Transverse colon (tissue), 4 donors: ENCODE results near the gene RPS6KA2. TPM values are rescaled to one million over a fixed set of nuclear protein-coding genes. Genes with fewer than 3 reads are reported as not detected.

ENCODE experiments used
- DNase-seq: peaks from one replicate; pipeline ENCODE4 v3.0.0-alpha.2; 2019
- H3K27ac ChIP-seq, 4 donors: fragments of 200-600 bp; sonication (generic); 2 replicates each; pipeline ENCODE4 v1.5.1; 2016 to 2018; ENCODE audit warnings: inconsistent platforms in 4 of 4
- H3K27me3 ChIP-seq: fragments of 200-600 bp; sonication (generic); 2 replicates; pipeline ENCODE4 v1.5.1; 2017; ENCODE audit warnings: inconsistent platforms
- H3K36me3 ChIP-seq, 4 donors: fragments of 200-600 bp; sonication (generic); 2 replicates each; pipeline ENCODE4 v1.5.1; 2017 to 2019; ENCODE audit warnings: inconsistent platforms in 4 of 4
- H3K4me1 ChIP-seq, 4 donors: fragments of 200-600 bp; sonication (generic); 2 replicates each; pipeline ENCODE4 v1.5.1; 2017 to 2020; ENCODE audit warnings: inconsistent platforms in 4 of 4
- H3K4me3 ChIP-seq, 4 donors: fragments of 200-600 bp; sonication (generic); 1 replicate in 1 of 4; 2 replicates in 3 of 4; pipeline versions ENCODE4 v1.5.1 to v1.6.1; 2017 to 2019; ENCODE audit warnings: inconsistent platforms in 4 of 4
- H3K9me3 ChIP-seq, 2 donors: fragments of 200-600 bp; sonication (generic); 2 replicates each; pipeline ENCODE4 v1.5.1; 2017 to 2019; ENCODE audit warnings: inconsistent platforms in 2 of 2
- EP300 ChIP-seq: sonication (generic); formaldehyde crosslinking; IDR thresholded peaks from one replicate; pipeline ENCODE4 v1.6.1; 2017; ENCODE audit warnings: antibody characterized with exemption, low read depth
- POLR2A ChIP-seq: fragments of 450-650 bp; IDR thresholded peaks from one replicate; pipeline ENCODE4 v1.6.1; 2016; ENCODE audit warnings: antibody characterized with exemption, mild to moderate bottlenecking, moderate library complexity
- POLR2AphosphoS5 ChIP-seq, 3 donors: sonication (generic); formaldehyde crosslinking; IDR thresholded peaks; one replicate each; pipeline ENCODE4 v1.6.1; 2016; ENCODE audit warnings: antibody characterized with exemption in 3 of 3
- WGBS, 2 donors: methylation state at CpG; one replicate each; pipeline ENCODE4 v1.1.5; 2018; ENCODE audit warnings: low coverage in 1 of 2; 5-methylcytosine and 5-hydroxymethylcytosine counted together
- in situ Hi-C, 4 donors: fragments of 200-750 bp; cut with MboI; loops; one replicate each; pipeline versions ENCODE4 v1.15.0 to v1.15.1; 2017; ENCODE audit warnings: low sequenced_read_pairs in 3 of 4, low pct_ligation_motif_present in 1 of 4, low pct_unique_long_range_greater_than_20kb in 1 of 4
- intact Hi-C: fragments of 100-400 bp; cut with DNase I; formaldehyde crosslinking; loops from one replicate; pipeline ENCODE4 v1.15.1; 2023; ENCODE audit warnings: low total_unique reads
- total RNA-seq, 4 donors: library from RNA; depleted of rRNA; stranded (reverse); fragments of >200 nt; gene quantifications; one replicate each; pipeline ENCODE4 v1.1.0, GENCODE V29; 2016
- TF ChIP-seq, protein P1 (sequence below), 5 experiments: fragments of 200-600 bp in 3 of 5; fragments of 450-650 bp in 2 of 5; sonication (generic) in 3 of 5; IDR thresholded peaks; 1 replicate in 2 of 5; 2 replicates in 3 of 5; pipeline ENCODE4 v1.5.1; 2016 to 2017; ENCODE audit warnings: antibody characterized with exemption in 5 of 5, inconsistent platforms in 3 of 5, mild to moderate bottlenecking in 2 of 5, moderate library complexity in 1 of 5

RPS6KA2 gene
- total RNA-seq, 4 donors from 2014 or later: 9.6 to 41.1 (median 15.4) TPM

DNA sequence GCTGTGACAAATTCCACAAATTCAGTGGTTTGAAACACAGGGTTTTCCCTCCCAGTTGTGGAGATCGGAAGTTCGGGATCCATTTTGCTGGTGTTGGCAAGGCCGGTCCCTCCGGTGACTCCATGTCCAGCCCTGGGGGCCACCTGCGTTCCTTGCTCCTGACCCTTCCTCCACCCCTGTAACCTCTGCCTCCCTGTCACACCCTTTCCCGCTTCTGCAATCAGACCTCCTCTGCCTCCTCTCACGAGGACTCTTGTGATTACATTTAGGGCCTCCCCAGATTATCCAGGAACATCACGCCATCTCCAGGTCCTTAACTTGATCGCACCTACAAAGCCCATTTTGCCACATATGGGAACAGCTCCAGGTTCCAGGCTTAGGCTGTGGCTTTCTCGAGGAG lies 12.5 kb downstream of the RPS6KA2 start:
- peaks cover 0 to 11% (median 2%) of the 10 kb centered on the region in 4 donors for H3K4me1 ChIP-seq
- no peaks in the 10 kb centered on the region for H3K36me3 ChIP-seq
- DNase-seq: no peak
- no peaks in the 10 kb centered on the region for H3K9me3 ChIP-seq
- peak overlapping the region in 3 of 4 donors; percentile 12 to 28 (median 23) for H3K27ac ChIP-seq
- no peak for TF ChIP-seq EP300
- TF ChIP-seq, protein P1, sequence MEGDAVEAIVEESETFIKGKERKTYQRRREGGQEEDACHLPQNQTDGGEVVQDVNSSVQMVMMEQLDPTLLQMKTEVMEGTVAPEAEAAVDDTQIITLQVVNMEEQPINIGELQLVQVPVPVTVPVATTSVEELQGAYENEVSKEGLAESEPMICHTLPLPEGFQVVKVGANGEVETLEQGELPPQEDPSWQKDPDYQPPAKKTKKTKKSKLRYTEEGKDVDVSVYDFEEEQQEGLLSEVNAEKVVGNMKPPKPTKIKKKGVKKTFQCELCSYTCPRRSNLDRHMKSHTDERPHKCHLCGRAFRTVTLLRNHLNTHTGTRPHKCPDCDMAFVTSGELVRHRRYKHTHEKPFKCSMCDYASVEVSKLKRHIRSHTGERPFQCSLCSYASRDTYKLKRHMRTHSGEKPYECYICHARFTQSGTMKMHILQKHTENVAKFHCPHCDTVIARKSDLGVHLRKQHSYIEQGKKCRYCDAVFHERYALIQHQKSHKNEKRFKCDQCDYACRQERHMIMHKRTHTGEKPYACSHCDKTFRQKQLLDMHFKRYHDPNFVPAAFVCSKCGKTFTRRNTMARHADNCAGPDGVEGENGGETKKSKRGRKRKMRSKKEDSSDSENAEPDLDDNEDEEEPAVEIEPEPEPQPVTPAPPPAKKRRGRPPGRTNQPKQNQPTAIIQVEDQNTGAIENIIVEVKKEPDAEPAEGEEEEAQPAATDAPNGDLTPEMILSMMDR (IDR thresholded peaks at IDR 0.05): no peak
- TF ChIP-seq POLR2AphosphoS5 (IDR thresholded peaks at IDR 0.05): no peak
- TF ChIP-seq POLR2A: no peak
- 91% methylated on average over 10 of the region's 10 CpGs; no CpG with 5 or more reads in 1 of the 2 donors for WGBS, 2 donors
- in situ Hi-C loops (no loop called here), intact Hi-C loops (loop anchor here (5.0 kb wide), 1 partner anchor 222 kb away; no protein-coding TSS in a partner anchor)
- no peak overlapping the region for H3K4me3 ChIP-seq
- H3K27me3 ChIP-seq: no peaks in the 10 kb centered on the region

DNA sequence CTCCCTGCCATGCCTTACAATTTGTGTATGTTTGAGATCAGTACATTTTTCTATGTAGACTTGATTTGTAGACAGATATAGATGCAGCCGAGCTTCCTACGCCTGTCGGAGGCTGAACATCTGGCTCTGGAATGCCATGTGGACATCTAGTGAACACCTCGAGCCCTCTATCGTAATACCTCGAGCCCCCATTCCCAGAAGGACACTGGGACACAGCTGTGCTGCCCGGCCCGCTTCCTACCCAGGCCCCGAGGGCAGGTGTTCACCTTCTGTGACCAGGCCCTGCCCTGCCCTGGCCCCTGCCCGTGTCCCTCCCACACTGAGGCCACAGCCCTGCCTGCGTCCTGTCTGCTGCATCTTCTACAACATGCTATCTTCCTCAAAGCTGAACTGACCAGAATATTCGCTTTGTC lies 12.9 kb downstream of the RPS6KA2 start:
- Histone ChIP-seq H3K9me3 (no peaks in the 10 kb centered on the region), H3K27ac (peak overlapping the region in 1 of 4 donors; percentile 12), H3K4me1 (peaks cover 0 to 11% (median under 1%) of the 10 kb centered on the region in 4 donors), H3K36me3 (no peaks in the 10 kb centered on the region), H3K4me3 (no peak overlapping the region), H3K27me3 (no peaks in the 10 kb centered on the region)
- WGBS, 2 donors: 90 to 100% methylated on average over 1 to 12 of the region's 12 CpGs
- DNase-seq: no peak
- in situ Hi-C loops: no loop called here
- intact Hi-C loops: loop anchor here (5.0 kb wide), 1 partner anchor 222 kb away; no protein-coding TSS in a partner anchor
- TF ChIP-seq EP300: no peak
- no peak for TF ChIP-seq POLR2A
- TF ChIP-seq, protein P1 (IDR thresholded peaks at IDR 0.05): no peak
- no peak for TF ChIP-seq POLR2AphosphoS5 (IDR thresholded peaks at IDR 0.05)

DNA sequence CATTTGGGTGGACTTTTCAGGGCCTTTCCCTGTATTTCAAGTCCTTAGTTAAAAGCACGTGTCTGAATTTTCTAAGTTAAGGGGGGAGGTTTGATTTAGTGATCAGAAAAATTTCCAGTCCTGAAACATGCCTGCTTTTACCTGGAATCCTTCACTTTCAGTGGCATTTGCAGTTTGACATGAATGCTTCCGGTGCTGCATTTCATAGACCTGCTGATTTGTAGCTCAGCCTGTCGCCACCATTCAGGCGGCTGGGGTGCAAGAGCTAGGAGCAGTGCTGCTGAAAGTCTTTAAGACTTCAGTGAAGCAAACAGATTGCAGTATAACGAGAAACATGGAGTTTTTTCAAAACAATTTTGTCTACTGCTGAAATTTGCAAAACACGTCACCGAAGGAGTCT lies 14.0 kb downstream of the RPS6KA2 start:
- Histone ChIP-seq H3K9me3 (no peaks in the 10 kb centered on the region), H3K27ac (peak overlapping the region in 2 of 4 donors; percentile 8 to 19), H3K27me3 (no peaks in the 10 kb centered on the region), H3K4me3 (no peak overlapping the region), H3K4me1 (peaks cover 0 to 11% (median 2%) of the 10 kb centered on the region in 4 donors), H3K36me3 (no peaks in the 10 kb centered on the region)
- intact Hi-C loops: loop anchor here (5.0 kb wide), 1 partner anchor 221 kb away; no protein-coding TSS in a partner anchor
- TF ChIP-seq POLR2AphosphoS5 (IDR thresholded peaks at IDR 0.05): no peak
- no peak for TF ChIP-seq EP300
- TF ChIP-seq POLR2A: no peak
- TF ChIP-seq, protein P1 (IDR thresholded peaks at IDR 0.05): no peak
- DNase-seq: no peak
- in situ Hi-C loops: no loop called here
- WGBS, 2 donors: 86 to 96% methylated on average over 4 to 7 of the region's 7 CpGs

DNA sequence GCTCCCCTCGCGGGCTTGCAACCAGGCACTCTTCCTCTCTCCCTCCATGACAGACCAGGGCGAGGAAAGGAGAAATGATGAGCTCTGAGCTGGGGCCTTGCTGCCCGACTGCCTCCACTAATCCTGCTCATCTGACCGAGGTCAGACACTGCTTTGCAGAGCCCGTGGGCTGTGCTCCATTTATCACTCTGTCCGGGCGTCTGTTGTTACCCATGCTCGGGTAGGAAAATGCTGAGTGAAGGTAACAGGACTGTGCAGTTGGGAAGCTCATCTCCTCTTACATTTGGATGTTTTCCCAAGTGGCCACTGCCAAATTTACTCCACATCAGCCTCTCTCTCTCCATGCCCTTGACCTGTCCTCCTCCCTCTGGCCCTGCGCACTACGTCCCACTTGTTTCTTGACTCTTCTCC lies 14.6 kb downstream of the RPS6KA2 start:
- intact Hi-C loops: loop anchor here (5.0 kb wide), 1 partner anchor 220 kb away; no protein-coding TSS in a partner anchor
- peak overlapping the region in 2 of 4 donors; percentile 8 to 19 for H3K27ac ChIP-seq
- 82% methylated on average over 11 of the region's 11 CpGs; no CpG with 5 or more reads in 1 of the 2 donors for WGBS, 2 donors
- no peak overlapping the region for H3K4me3 ChIP-seq
- DNase-seq: no peak
- in situ Hi-C loops: no loop called here
- H3K4me1 ChIP-seq: peaks cover 0 to 13% (median 2%) of the 10 kb centered on the region in 4 donors
- no peak for TF ChIP-seq POLR2A
- no peak for TF ChIP-seq POLR2AphosphoS5 (IDR thresholded peaks at IDR 0.05)
- TF ChIP-seq EP300: no peak
- TF ChIP-seq, protein P1 (IDR thresholded peaks at IDR 0.05): no peak
- H3K36me3 ChIP-seq: no peaks in the 10 kb centered on the region
- no peaks in the 10 kb centered on the region for H3K9me3 ChIP-seq
- H3K27me3 ChIP-seq: no peaks in the 10 kb centered on the region
